H9 (cell line): ENCODE data around the gene TTF2. TPM values are rescaled to one million over a fixed set of nuclear protein-coding genes. Genes with fewer than 3 reads are reported as not detected.
A peak's percentile ranks its signal among the peaks of the same experiment; 100 is the strongest.

Experiments used
- DNase-seq: peaks from one replicate; pipeline ENCODE4 v3.0.0-alpha.2; 2017
- H2AFZ ChIP-seq: one replicate; pipeline ENCODE4 v1.6.1; 2013; ENCODE audit warnings: mild to moderate bottlenecking, low read length, control low read depth, moderate library complexity
- H2AK5ac ChIP-seq: 2 replicates; pipeline ENCODE4 v1.6.1; 2013; ENCODE audit warnings: low read length, control low read depth, mixed read lengths; ENCODE audit not compliant: insufficient read length
- H2BK120ac ChIP-seq: one replicate; pipeline ENCODE4 v1.6.1; 2013; ENCODE audit warnings: low read depth, mild to moderate bottlenecking, low read length, control low read depth, inconsistent platforms; ENCODE audit not compliant: poor library complexity, severe bottlenecking
- H2BK12ac ChIP-seq: 2 replicates; pipeline ENCODE4 v1.6.1; 2013; ENCODE audit warnings: low read length, control low read depth, mixed read lengths, low read depth; ENCODE audit not compliant: insufficient read length
- H2BK15ac ChIP-seq: 2 replicates; pipeline ENCODE4 v1.6.1; 2013; ENCODE audit warnings: low read depth, low read length, control low read depth
- H2BK20ac ChIP-seq: one replicate; pipeline ENCODE4 v1.6.1; 2013; ENCODE audit warnings: low read depth, mild to moderate bottlenecking, low read length, control low read depth, inconsistent platforms; ENCODE audit not compliant: poor library complexity, severe bottlenecking
- H2BK5ac ChIP-seq: 2 replicates; pipeline ENCODE4 v1.6.1; 2013; ENCODE audit warnings: low read length, control low read depth, mixed read lengths; ENCODE audit not compliant: insufficient read length
- H3K14ac ChIP-seq: 2 replicates; pipeline ENCODE4 v1.6.1; 2013; ENCODE audit warnings: low read length, control low read depth; ENCODE audit not compliant: insufficient read depth
- H3K18ac ChIP-seq: 2 replicates; pipeline ENCODE4 v1.6.1; 2013; ENCODE audit warnings: low read depth, mild to moderate bottlenecking, mixed read lengths, low read length, control low read depth; ENCODE audit not compliant: insufficient read length
- H3K23ac ChIP-seq: 2 replicates; pipeline ENCODE4 v1.6.1; 2013; ENCODE audit warnings: low read length, control low read depth, mixed read lengths, low read depth; ENCODE audit not compliant: insufficient read length
- H3K23me2 ChIP-seq: 2 replicates; pipeline ENCODE4 v1.6.1; 2013; ENCODE audit warnings: low read depth, mild to moderate bottlenecking, mixed read lengths, low read length, control low read depth; ENCODE audit not compliant: insufficient read length, poor library complexity, severe bottlenecking
- H3K27ac ChIP-seq: 2 replicates; pipeline ENCODE4 v1.5.1; 2013; ENCODE audit warnings: low read length, control low read depth, mixed read lengths, low read depth; ENCODE audit not compliant: insufficient read length
- H3K27me3 ChIP-seq: 2 replicates; pipeline ENCODE4 v1.6.1; 2013; ENCODE audit warnings: low read length, control low read depth, inconsistent platforms; ENCODE audit not compliant: insufficient read depth
- H3K4ac ChIP-seq: 2 replicates; pipeline ENCODE4 v1.6.1; 2013; ENCODE audit warnings: low read depth, mild to moderate bottlenecking, control low read depth, inconsistent platforms, low read length, moderate library complexity
- H3K4me1 ChIP-seq: 2 replicates; pipeline ENCODE4 v1.6.1; 2013; ENCODE audit warnings: low read length, control low read depth, inconsistent platforms; ENCODE audit not compliant: insufficient read depth
- H3K4me2 ChIP-seq: 2 replicates; pipeline ENCODE4 v1.6.1; 2013; ENCODE audit warnings: low read length, control low read depth, mixed read lengths; ENCODE audit not compliant: insufficient read length, insufficient read depth
- H3K56ac ChIP-seq: 2 replicates; pipeline ENCODE4 v1.6.1; 2013; ENCODE audit warnings: low read depth, mild to moderate bottlenecking, mixed read lengths, low read length, control low read depth; ENCODE audit not compliant: insufficient read length
- H3K79me1 ChIP-seq: 2 replicates; pipeline ENCODE4 v1.6.1; 2013; ENCODE audit warnings: low read depth, mild to moderate bottlenecking, moderate library complexity, low read length, control low read depth, inconsistent platforms; ENCODE audit not compliant: insufficient read depth, poor library complexity, severe bottlenecking
- H3K79me2 ChIP-seq: 2 replicates; pipeline ENCODE4 v1.6.1; 2013; ENCODE audit warnings: low read length, control low read depth, inconsistent platforms; ENCODE audit not compliant: insufficient read depth
- H3K9ac ChIP-seq: 2 replicates; pipeline ENCODE4 v1.6.1; 2013; ENCODE audit warnings: low read length, control low read depth, mixed read lengths; ENCODE audit not compliant: insufficient read length; ENCODE audit errors: extremely low read depth
- H3K9me3 ChIP-seq: one replicate; pipeline ENCODE4 v1.6.1; 2013; ENCODE audit warnings: low read depth, low read length, inconsistent platforms; ENCODE audit not compliant: control insufficient read depth
- H3T11ph ChIP-seq: one replicate; pipeline ENCODE4 v1.6.1; 2013; ENCODE audit warnings: mild to moderate bottlenecking, low read length, control low read depth, inconsistent platforms
- H4K20me1 ChIP-seq: one replicate; pipeline ENCODE4 v1.6.1; 2013; ENCODE audit not compliant: control insufficient read depth, insufficient read length, insufficient read depth
- H4K5ac ChIP-seq: 2 replicates; pipeline ENCODE4 v1.6.1; 2013; ENCODE audit warnings: low read depth, mild to moderate bottlenecking, mixed read lengths, low read length, control low read depth; ENCODE audit not compliant: insufficient read length
- H4K8ac ChIP-seq: replicated peaks from 2 replicates; pipeline ENCODE4 v1.6.1; 2013; ENCODE audit warnings: low read length, control low read depth, mixed read lengths, low read depth; ENCODE audit not compliant: insufficient read length
- H4K91ac ChIP-seq: 2 replicates; pipeline ENCODE4 v1.6.1; 2013; ENCODE audit warnings: low read depth, mild to moderate bottlenecking, moderate library complexity, mixed read lengths, low read length, control low read depth; ENCODE audit not compliant: insufficient read length
- H3K27ac Mint-ChIP-seq, 3 experiments: 2 replicates in 2 of 3; 3 replicates in 1 of 3; pipeline ENCODE4 v1.8.0; 2020 to 2021; ENCODE audit warnings: mixed read lengths in 3 of 3, mild to moderate bottlenecking in 1 of 3, moderate library complexity in 1 of 3
- H3K27me3 Mint-ChIP-seq: 2 replicates; pipeline ENCODE4 v1.8.0; 2021; ENCODE audit warnings: low read depth, mild to moderate bottlenecking, moderate library complexity, mixed read lengths
- H3K36me3 Mint-ChIP-seq, 3 experiments: 2 replicates in 2 of 3; 3 replicates in 1 of 3; pipeline ENCODE4 v1.8.0; 2020 to 2021; ENCODE audit warnings: low read depth in 3 of 3, mixed read lengths in 3 of 3; ENCODE audit not compliant: insufficient read depth in 1 of 3
- H3K4me1 Mint-ChIP-seq, 2 experiments: 2 replicates each; pipeline ENCODE4 v1.8.0; 2020; ENCODE audit warnings: mixed read lengths in 2 of 2
- H3K4me3 Mint-ChIP-seq, 2 experiments: 2 replicates in 1 of 2; 3 replicates in 1 of 2; pipeline ENCODE4 v1.8.0; 2020 to 2021; ENCODE audit warnings: mild to moderate bottlenecking in 2 of 2, mixed read lengths in 2 of 2, moderate library complexity in 1 of 2
- H3K9me3 Mint-ChIP-seq, 2 experiments: 2 replicates in 1 of 2; 3 replicates in 1 of 2; pipeline ENCODE4 v1.8.0; 2020; ENCODE audit warnings: mild to moderate bottlenecking in 2 of 2, mixed read lengths in 2 of 2, moderate library complexity in 1 of 2
- WGBS: extraction: QIAGEN DNeasy Blood & Tissue Kit; methylation state at CpG from one replicate; pipeline ENCODE4 v1.1.7; 2013; ENCODE audit warnings: missing lambda C conversion rate, low lambda C conversion rate, mixed read lengths; ENCODE audit not compliant: insufficient read length; ENCODE audit errors: extremely low coverage; 5-methylcytosine and 5-hydroxymethylcytosine counted together
- total RNA-seq: library from RNA; stranded (reverse); gene quantifications from 2 replicates; pipeline ENCODE4 v1.2.1, GENCODE V29; 2021
- TF ChIP-seq, protein P1 (sequence below): fragments of 200-600 bp; sonication (generic); conservative IDR thresholded peaks from 3 replicates; pipeline ENCODE4 v1.8.0; 2021; ENCODE audit warnings: antibody characterized with exemption, mild to moderate bottlenecking

TTF2 gene
- total RNA-seq, 1 experiment from 2014 or later, result 86.4 TPM

DNA sequence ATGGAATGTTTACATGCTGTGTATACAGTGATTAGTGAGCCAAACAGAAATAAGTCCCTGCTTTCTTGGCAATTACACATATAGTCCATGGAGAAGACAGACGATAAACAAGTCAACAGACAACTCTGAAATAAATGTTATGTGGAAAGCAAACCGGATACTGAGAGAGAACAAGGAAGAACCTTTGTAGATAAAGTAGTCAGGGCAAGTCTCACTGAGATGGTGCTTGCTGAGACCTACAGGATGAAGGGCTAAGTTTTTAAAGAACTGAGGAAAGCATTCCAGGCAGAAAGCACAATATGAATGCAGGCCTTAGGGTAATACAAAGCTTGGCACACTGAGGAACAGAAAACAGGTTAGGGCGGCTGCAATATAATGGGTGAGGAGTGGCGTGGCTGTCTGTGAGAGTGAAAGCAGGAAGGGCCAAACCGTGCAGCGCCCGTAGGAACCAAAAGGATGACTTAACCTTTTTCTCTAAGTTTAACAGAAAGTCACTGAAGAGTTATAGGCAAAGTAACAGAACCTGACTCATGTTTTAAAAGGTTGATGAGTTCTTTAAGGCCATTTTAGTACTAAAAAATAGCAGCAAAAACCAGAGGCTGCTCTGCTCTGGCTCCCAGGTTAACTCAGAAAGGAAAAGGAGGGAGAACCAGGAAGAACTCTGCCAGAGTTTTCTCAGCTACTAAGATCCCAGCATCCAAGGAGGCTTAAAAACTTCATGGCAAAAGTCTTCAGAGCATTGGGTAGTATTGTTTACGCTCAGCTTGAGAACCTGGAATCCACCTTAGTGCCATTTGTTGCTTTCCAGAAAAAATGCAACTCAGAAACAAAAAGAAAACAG is 8.7 kb upstream of the TTF2 start:
- DNase-seq, result no peak
- H3K27me3 Mint-ChIP-seq, result no peaks in the 10 kb centered on the region
- Histone ChIP-seq H3K18ac (no peak overlapping the region), H3K4me1 (no peaks in the 10 kb centered on the region), H3K27ac (no peak overlapping the region), H3K4ac (no peak overlapping the region), H4K8ac (no peak overlapping the region), H3K9ac (no peak overlapping the region), H2BK5ac (no peak overlapping the region), H2BK12ac (no peak overlapping the region), H3T11ph (no peak overlapping the region), H3K23me2 (no peaks in the 10 kb centered on the region), H2AFZ (no peak overlapping the region), H3K79me1 (no peaks in the 10 kb centered on the region), H4K91ac (no peak overlapping the region), H2AK5ac (no peak overlapping the region), H3K4me2 (no peak overlapping the region), H2BK20ac (no peak overlapping the region), H3K79me2 (no peaks in the 10 kb centered on the region), H3K56ac (no peak overlapping the region), H2BK15ac (no peak overlapping the region), H4K20me1 (no peaks in the 10 kb centered on the region), H3K9me3 (no peaks in the 10 kb centered on the region), H3K14ac (no peak overlapping the region), H3K27me3 (no peaks in the 10 kb centered on the region), H2BK120ac (no peak overlapping the region), H3K23ac (no peak overlapping the region), H4K5ac (no peak overlapping the region)
- no CpG with 5 or more reads among the region's 8 CpGs for WGBS
- no peak overlapping the region for H3K4me3 Mint-ChIP-seq
- peaks cover 2 to 10% of the 10 kb centered on the region in 2 experiments; a peak in 3 of 4 replicates for H3K4me1 Mint-ChIP-seq
- H3K27ac Mint-ChIP-seq, result peak overlapping the region in 1 of 3 experiments; percentile 37; a peak in 2 of 7 replicates
- peaks cover 0 to 3% (median 0%) of the 10 kb centered on the region in 3 experiments; a peak in 1 of 7 replicates for H3K36me3 Mint-ChIP-seq
- H3K9me3 Mint-ChIP-seq, result no peaks in the 10 kb centered on the region
- TF ChIP-seq, protein P1, sequence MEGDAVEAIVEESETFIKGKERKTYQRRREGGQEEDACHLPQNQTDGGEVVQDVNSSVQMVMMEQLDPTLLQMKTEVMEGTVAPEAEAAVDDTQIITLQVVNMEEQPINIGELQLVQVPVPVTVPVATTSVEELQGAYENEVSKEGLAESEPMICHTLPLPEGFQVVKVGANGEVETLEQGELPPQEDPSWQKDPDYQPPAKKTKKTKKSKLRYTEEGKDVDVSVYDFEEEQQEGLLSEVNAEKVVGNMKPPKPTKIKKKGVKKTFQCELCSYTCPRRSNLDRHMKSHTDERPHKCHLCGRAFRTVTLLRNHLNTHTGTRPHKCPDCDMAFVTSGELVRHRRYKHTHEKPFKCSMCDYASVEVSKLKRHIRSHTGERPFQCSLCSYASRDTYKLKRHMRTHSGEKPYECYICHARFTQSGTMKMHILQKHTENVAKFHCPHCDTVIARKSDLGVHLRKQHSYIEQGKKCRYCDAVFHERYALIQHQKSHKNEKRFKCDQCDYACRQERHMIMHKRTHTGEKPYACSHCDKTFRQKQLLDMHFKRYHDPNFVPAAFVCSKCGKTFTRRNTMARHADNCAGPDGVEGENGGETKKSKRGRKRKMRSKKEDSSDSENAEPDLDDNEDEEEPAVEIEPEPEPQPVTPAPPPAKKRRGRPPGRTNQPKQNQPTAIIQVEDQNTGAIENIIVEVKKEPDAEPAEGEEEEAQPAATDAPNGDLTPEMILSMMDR, result no peak
